IMR-90 (cell line): ENCODE data around the gene POLR1H. TPM values are rescaled to one million over a fixed set of nuclear protein-coding genes. Genes with fewer than 3 reads are reported as not detected.

Experiments used
- ATAC-seq: fragments of 200-7000 bp; cut with Tn5 transposase; 2 replicates; pipeline ENCODE4 v1.9.1; 2020; ENCODE audit warnings: low read depth, mild to moderate bottlenecking, moderate library complexity
- BruUV-seq: library from RNA; stranded (reverse); fragments of 400-500 nt; replicated peaks from 2 replicates; lab custom pipeline; 2021; lab: Mats Ljungman, UMichigan
- CTCF ChIA-PET: fragments of 300-600 bp; formaldehyde crosslinking; extraction: SDS; loops from one replicate; lab custom pipeline; 2021; ENCODE audit warnings: antibody characterized with exemption; lab: Yijun Ruan, JAX
- POLR2A ChIA-PET: fragments of 300-600 bp; sonication (Branson Sonifier 250); formaldehyde crosslinking; loops from one replicate; lab custom pipeline; 2022; ENCODE audit warnings: antibody characterized with exemption; ENCODE audit not compliant: unreplicated experiment; lab: Charles Lee
- DNase-seq: peaks from one replicate; pipeline ENCODE4 v3.0.0; 2013
- H2AFZ ChIP-seq: replicated peaks from 2 replicates; pipeline ENCODE3; 2013; ENCODE audit warnings: low read length, mild to moderate bottlenecking; ENCODE audit not compliant: poor library complexity
- H2AK5ac ChIP-seq: 2 replicates; pipeline ENCODE4 v1.6.1; 2013; ENCODE audit warnings: low read depth, low read length, inconsistent platforms
- H2AK9ac ChIP-seq: replicated peaks from 2 replicates; pipeline ENCODE3; 2013; ENCODE audit warnings: mild to moderate bottlenecking, low read depth, low read length, moderate library complexity; ENCODE audit not compliant: poor library complexity
- H2BK120ac ChIP-seq: 2 replicates; pipeline ENCODE4 v1.6.1; 2013; ENCODE audit warnings: low read depth, low read length, inconsistent platforms
- H2BK15ac ChIP-seq: 3 replicates; pipeline ENCODE4 v1.6.1; 2013; ENCODE audit warnings: low read depth, low read length, inconsistent platforms
- H2BK20ac ChIP-seq: 2 replicates; pipeline ENCODE4 v1.6.1; 2013; ENCODE audit warnings: low read depth, mild to moderate bottlenecking, inconsistent platforms, low read length, moderate library complexity
- H2BK5ac ChIP-seq: 2 replicates; pipeline ENCODE4 v1.6.1; 2013; ENCODE audit warnings: mild to moderate bottlenecking, low read depth, low read length, inconsistent platforms; ENCODE audit not compliant: poor library complexity, severe bottlenecking
- H3K14ac ChIP-seq: replicated peaks from 2 replicates; pipeline ENCODE4 v1.6.1; 2013; ENCODE audit warnings: low read depth, low read length, inconsistent platforms
- H3K18ac ChIP-seq: 2 replicates; pipeline ENCODE4 v1.6.1; 2013; ENCODE audit warnings: low read depth, low read length, control low read depth
- H3K23ac ChIP-seq: 2 replicates; pipeline ENCODE4 v1.6.1; 2013; ENCODE audit warnings: low read depth, low read length, inconsistent platforms
- H3K27ac ChIP-seq: 2 replicates; pipeline ENCODE4 v1.5.1; 2013; ENCODE audit warnings: mild to moderate bottlenecking, control low read depth, low read length; ENCODE audit not compliant: insufficient read depth
- H3K27me3 ChIP-seq: 2 replicates; pipeline ENCODE4 v1.6.1; 2013; ENCODE audit warnings: low read length; ENCODE audit not compliant: control insufficient read depth, insufficient read depth
- H3K36me3 ChIP-seq: 2 replicates; pipeline ENCODE4 v1.6.1; 2013; ENCODE audit warnings: low read length, mixed read lengths; ENCODE audit not compliant: control insufficient read depth, insufficient read depth
- H3K4ac ChIP-seq: 2 replicates; pipeline ENCODE4 v1.6.1; 2013; ENCODE audit warnings: low read depth, low read length, inconsistent platforms
- H3K4me1 ChIP-seq: 2 replicates; pipeline ENCODE4 v1.6.1; 2013; ENCODE audit warnings: low read length, mixed read lengths; ENCODE audit not compliant: control insufficient read depth, insufficient read depth
- H3K4me2 ChIP-seq: 2 replicates; pipeline ENCODE4 v1.6.1; 2013; ENCODE audit warnings: low read depth, mild to moderate bottlenecking, control low read depth, low read length, moderate library complexity
- H3K4me3 ChIP-seq: 2 replicates; pipeline ENCODE4 v1.5.1; 2013; ENCODE audit warnings: low read depth, mild to moderate bottlenecking, control low read depth, low read length, moderate library complexity; ENCODE audit not compliant: insufficient read depth
- H3K56ac ChIP-seq: 2 replicates; pipeline ENCODE4 v1.6.1; 2013; ENCODE audit warnings: low read length, inconsistent platforms; ENCODE audit not compliant: insufficient read depth; ENCODE audit errors: extremely low read depth
- H3K79me1 ChIP-seq, 2 experiments: 2 replicates each; pipeline ENCODE4 v1.6.1; 2013; ENCODE audit warnings: low read length in 2 of 2, inconsistent platforms in 1 of 2, low read depth in 1 of 2
- H3K9ac ChIP-seq: 2 replicates; pipeline ENCODE4 v1.6.1; 2013; ENCODE audit warnings: low read depth, low read length, control low read depth
- H3K9me1 ChIP-seq: 2 replicates; pipeline ENCODE4 v1.6.1; 2013; ENCODE audit warnings: low read length, inconsistent platforms; ENCODE audit not compliant: insufficient read depth
- H3K9me3 ChIP-seq: 2 replicates; pipeline ENCODE4 v1.6.1; 2013; ENCODE audit warnings: low read length; ENCODE audit not compliant: control insufficient read depth, insufficient read depth
- H4K20me1 ChIP-seq: 2 replicates; pipeline ENCODE4 v1.6.1; 2013; ENCODE audit warnings: low read length, inconsistent platforms; ENCODE audit not compliant: insufficient read depth
- H4K5ac ChIP-seq: 2 replicates; pipeline ENCODE4 v1.6.1; 2013; ENCODE audit warnings: mild to moderate bottlenecking, low read depth, low read length, control low read depth
- H4K8ac ChIP-seq, 2 experiments: 2 replicates each; pipeline ENCODE4 v1.6.1; 2013; ENCODE audit warnings: low read depth in 2 of 2, low read length in 2 of 2, control low read depth in 1 of 2, inconsistent platforms in 1 of 2
- H4K91ac ChIP-seq: 2 replicates; pipeline ENCODE4 v1.6.1; 2013; ENCODE audit warnings: low read depth, low read length, inconsistent platforms; ENCODE audit not compliant: insufficient read depth
- BHLHE40 ChIP-seq: fragments of 150-350 bp; IDR thresholded peaks from 2 replicates; pipeline ENCODE4 v1.6.1; 2016; ENCODE audit warnings: mild to moderate bottlenecking, low read depth, low read length
- CEBPB ChIP-seq: IDR thresholded peaks from 2 replicates; pipeline ENCODE4 v1.6.1; 2012; ENCODE audit warnings: low read depth, low read length, improper control_type of control experiment
- CHD1 ChIP-seq: IDR thresholded peaks from 2 replicates; pipeline ENCODE4 v1.6.1; 2012; ENCODE audit warnings: low read depth, low read length, improper control_type of control experiment
- FOS ChIP-seq: fragments of 150-350 bp; IDR thresholded peaks from 2 replicates; pipeline ENCODE4 v1.6.1; 2016; ENCODE audit warnings: low read depth, low read length
- MAFK ChIP-seq: IDR thresholded peaks from 2 replicates; pipeline ENCODE4 v1.6.1; 2012; ENCODE audit warnings: low read depth, low read length, improper control_type of control experiment
- MAZ ChIP-seq: IDR thresholded peaks from 2 replicates; pipeline ENCODE4 v1.6.1; 2012; ENCODE audit warnings: low read depth, mild to moderate bottlenecking, low read length, improper control_type of control experiment, moderate library complexity, borderline replicate concordance
- NFE2L2 ChIP-seq: fragments of 150-350 bp; IDR thresholded peaks from 2 replicates; pipeline ENCODE4 v1.6.1; 2016; ENCODE audit warnings: low read depth, mild to moderate bottlenecking, low read length
- POLR2A ChIP-seq: IDR thresholded peaks from 2 replicates; pipeline ENCODE4 v1.6.1; 2012; ENCODE audit warnings: mild to moderate bottlenecking, low read depth, low read length
- RAD21 ChIP-seq: IDR thresholded peaks from 2 replicates; pipeline ENCODE4 v1.6.1; 2012; ENCODE audit warnings: low read length, improper control_type of control experiment
- RCOR1 ChIP-seq: IDR thresholded peaks from 2 replicates; pipeline ENCODE4 v1.6.1; 2012; ENCODE audit warnings: mild to moderate bottlenecking, low read length, improper control_type of control experiment; ENCODE audit not compliant: insufficient replicate concordance
- RFX5 ChIP-seq: IDR thresholded peaks from 2 replicates; pipeline ENCODE4 v1.8.0; 2012; ENCODE audit warnings: low read depth, mild to moderate bottlenecking, low read length, moderate library complexity
- SMC3 ChIP-seq: fragments of 150-350 bp; IDR thresholded peaks from 2 replicates; pipeline ENCODE4 v1.6.1; 2016; ENCODE audit warnings: low read depth, mild to moderate bottlenecking, antibody characterized with exemption, low read length, moderate library complexity
- WGBS, 2 experiments: methylation state at CpG; one replicate each; pipeline versions ENCODE4 v1.1.5 to v1.1.7; 2013; ENCODE audit warnings: missing lambda C conversion rate in 2 of 2; ENCODE audit not compliant: insufficient read length in 1 of 2; ENCODE audit errors: extremely low coverage in 2 of 2; 5-methylcytosine and 5-hydroxymethylcytosine counted together
- dilution Hi-C: fragments of 300-500 bp; cut with HindIII; formaldehyde crosslinking; loops from one replicate; pipeline ENCODE4 v1.14.3; 2018; ENCODE audit warnings: low sequenced_read_pairs; ENCODE audit not compliant: unreplicated experiment
- in situ Hi-C: fragments of 300-500 bp; cut with MboI; formaldehyde crosslinking; loops from 3 replicates; pipeline ENCODE4 v1.14.3; 2019; ENCODE audit warnings: low sequenced_read_pairs, inconsistent platforms, mixed read lengths
- intact Hi-C: fragments of 100-400 bp; cut with micrococcal nuclease; formaldehyde crosslinking; loops from 2 replicates; pipeline ENCODE4 v1.10.0; 2022
- polyA plus RNA-seq, 3 experiments: library from polyadenylated mRNA; depleted of rRNA; stranded (reverse); fragments of >200 nt; gene quantifications; 2 replicates each; pipeline ENCODE4 v1.2.3, GENCODE V29; 2012; ENCODE audit warnings: low replicate concordance in 1 of 3
- total RNA-seq: library from RNA; depleted of rRNA; stranded (reverse); fragments of >200 nt; gene quantifications from 2 replicates; pipeline ENCODE4 v1.2.3, GENCODE V29; 2012
- TF ChIP-seq, protein P1 (sequence below): fragments of 150-350 bp; IDR thresholded peaks from 2 replicates; pipeline ENCODE4 v1.6.1; 2016; ENCODE audit warnings: low read depth, mild to moderate bottlenecking, low read length, moderate library complexity, borderline replicate concordance

The POLR1H gene
- total and polyA plus RNA-seq, 2 of the 4 experiments (the other 2 are of a cell fraction) = 24.6 to 34.6 TPM

- no peak overlapping the region for H3K4me2 ChIP-seq
- H3K4me1 ChIP-seq = no peaks in the 10 kb centered on the region; the same call in 1 of the 2 replicates
- H3K9ac ChIP-seq = no peak overlapping the region
- in situ Hi-C loops (no loop called here), intact Hi-C loops (no loop called here), dilution Hi-C loops (no loop called here)
- CTCF ChIA-PET = no interaction called here
- no peak overlapping the region for H2AK5ac ChIP-seq
- POLR2A ChIA-PET = no interaction called here
- no peaks in the 10 kb centered on the region for H3K9me3 ChIP-seq
- no peak overlapping the region for H2BK120ac ChIP-seq
- no peak overlapping the region for H2BK20ac ChIP-seq
- TF ChIP-seq MAZ (no peak), MAFK (no peak), RAD21 (no peak), NFE2L2 (no peak), RCOR1 (no peak), POLR2A (no peak), CEBPB (no peak), BHLHE40 (no peak), FOS (no peak), SMC3 (no peak), RFX5 (no peak), CHD1 (no peak)
- TF ChIP-seq, protein P1, sequence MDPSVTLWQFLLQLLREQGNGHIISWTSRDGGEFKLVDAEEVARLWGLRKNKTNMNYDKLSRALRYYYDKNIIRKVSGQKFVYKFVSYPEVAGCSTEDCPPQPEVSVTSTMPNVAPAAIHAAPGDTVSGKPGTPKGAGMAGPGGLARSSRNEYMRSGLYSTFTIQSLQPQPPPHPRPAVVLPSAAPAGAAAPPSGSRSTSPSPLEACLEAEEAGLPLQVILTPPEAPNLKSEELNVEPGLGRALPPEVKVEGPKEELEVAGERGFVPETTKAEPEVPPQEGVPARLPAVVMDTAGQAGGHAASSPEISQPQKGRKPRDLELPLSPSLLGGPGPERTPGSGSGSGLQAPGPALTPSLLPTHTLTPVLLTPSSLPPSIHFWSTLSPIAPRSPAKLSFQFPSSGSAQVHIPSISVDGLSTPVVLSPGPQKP = no peak
- no peak overlapping the region for H3K56ac ChIP-seq
- H4K8ac ChIP-seq = no peak overlapping the region
- H4K5ac ChIP-seq = no peak overlapping the region
- no peak overlapping the region for H2AFZ ChIP-seq
- H4K20me1 ChIP-seq = no peaks in the 10 kb centered on the region
- WGBS, 2 experiments = no CpG with 5 or more reads among the region's 1 CpG
- H3K79me1 ChIP-seq = no peaks in the 10 kb centered on the region
- H3K27ac ChIP-seq = no peak overlapping the region
- H3K36me3 ChIP-seq = no peaks in the 10 kb centered on the region; the same call in 1 of the 2 replicates
- no peak overlapping the region for H3K23ac ChIP-seq
- H3K18ac ChIP-seq = no peak overlapping the region
- H2AK9ac ChIP-seq = no peak overlapping the region
- H2BK15ac ChIP-seq = no peak overlapping the region
- ATAC-seq = no peak
- H3K4ac ChIP-seq = no peak overlapping the region
- 0 out of 2 replicates have a peak, but pooled peaks cover under 1% of the 10 kb centered on the region for H3K9me1 ChIP-seq
- no peak for DNase-seq
- BruUV-seq = no TSS peak
- no peaks in the 10 kb centered on the region for H3K27me3 ChIP-seq
- H4K91ac ChIP-seq = no peak overlapping the region
- H2BK5ac ChIP-seq = no peak overlapping the region
- no peak overlapping the region for H3K14ac ChIP-seq
- no peak overlapping the region for H3K4me3 ChIP-seq
Observed at GRCh38 chr6:30029588-30029987, 31.5 kb upstream of the POLR1H start.
